ENCODE measurements around the gene MARCHF3. TPM values are rescaled to one million over a fixed set of nuclear protein-coding genes. Genes with fewer than 3 reads are reported as not detected.
"Not testable (repeated sequence)": the region's sequence is repeated elsewhere in the genome, so short reads cannot be mapped to it uniquely, and the experiment has no call there.

MARCHF3 gene
- total and polyA plus RNA-seq, 12 donors = 4.8 to 76.2 (median 45.9) TPM

GRCh38 chr5:127024821-127025220 is 5.5 kb downstream of the MARCHF3 start:
- H3K27me3 ChIP-seq = peaks cover 0 to 4% (median 0%) of the 10 kb centered on the region in 7 donors
- DNase-seq (no peak), ATAC-seq (no peak)
- intact Hi-C loops (cut with DNase I) = loop anchor here in 8 of 10 donors (5.0 to 10.0 kb wide), 7 partner anchors 38 to 110 kb away; no protein-coding TSS in a partner anchor
- peak overlapping the region in 1 of 10 donors; percentile 68 for H3K27ac ChIP-seq
- peaks cover 0 to 57% (median 37%) of the 10 kb centered on the region in 9 donors for H3K4me1 ChIP-seq
- no peak for TF ChIP-seq CTCF (IDR thresholded peaks at IDR 0.05)
- no peak overlapping the region for H3K4me3 ChIP-seq
- H3K9me3 ChIP-seq = no peaks in the 10 kb centered on the region
- H3K36me3 ChIP-seq = no peaks in the 10 kb centered on the region
- 70 to 84% methylated on average over 4 of the region's 4 CpGs for WGBS, 2 donors

DNA sequence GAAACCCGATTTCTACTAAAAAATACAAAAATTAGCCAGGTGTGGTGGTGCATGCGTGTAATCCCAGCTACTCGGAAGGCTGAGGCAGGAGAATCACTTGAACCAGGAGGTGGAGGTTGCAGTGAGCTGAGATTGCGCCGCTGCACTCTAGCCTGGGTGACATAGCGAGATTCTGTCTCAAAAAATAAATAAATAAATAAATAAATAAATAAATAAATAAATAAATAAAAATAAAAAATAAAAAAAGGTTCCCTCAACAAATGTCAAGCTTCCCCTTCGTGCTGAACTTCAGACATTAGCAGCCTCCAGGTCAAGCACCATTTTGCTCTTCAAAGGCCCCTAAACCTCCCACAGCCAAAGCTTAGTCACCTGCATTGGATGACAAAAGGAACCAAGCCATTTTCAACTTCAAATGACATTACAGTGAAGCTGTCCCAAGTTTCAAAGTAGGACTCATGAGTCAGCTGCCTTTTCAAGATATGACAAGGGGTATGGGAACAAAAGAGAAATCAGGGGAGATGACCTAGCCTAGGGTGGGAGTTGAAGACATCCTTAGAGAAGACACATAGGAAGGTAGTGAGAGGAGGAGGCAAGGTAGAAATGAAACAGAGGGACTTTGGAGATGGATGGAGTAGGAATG is 6.7 kb downstream of the MARCHF3 start:
- WGBS, 2 donors = 98% methylated on average over 7 of the region's 7 CpGs
- ATAC-seq = peak in 3 of 8 donors; percentile 19 to 35 (median 22)
- Histone ChIP-seq H3K27ac (peak overlapping the region in 1 of 10 donors; percentile 22), H3K4me1 (peaks cover 0 to 47% (median 29%) of the 10 kb centered on the region in 9 donors)
- not testable (repeated sequence) for H3K36me3 ChIP-seq, DNase-seq, H3K4me3 ChIP-seq, H3K9me3 ChIP-seq, H3K27me3 ChIP-seq
- intact Hi-C loops (cut with DNase I) = loop anchor here in 8 of 10 donors (5.0 to 10.0 kb wide), 5 partner anchors 36 to 109 kb away; no protein-coding TSS in a partner anchor

GRCh38 chr5:127022846-127023245 is 7.5 kb downstream of the MARCHF3 start:
- no peak for ATAC-seq
- intact Hi-C loops (cut with DNase I) = loop anchor here in 8 of 10 donors (5.0 to 10.0 kb wide), 5 partner anchors 36 to 108 kb away; no protein-coding TSS in a partner anchor
- no peak for TF ChIP-seq CTCF (IDR thresholded peaks at IDR 0.05)
- DNase-seq = no peak
- Histone ChIP-seq H3K4me1 (peaks cover 0 to 39% (median 24%) of the 10 kb centered on the region in 9 donors), H3K27ac (no peak overlapping the region), H3K4me3 (no peak overlapping the region), H3K27me3 (no peaks in the 10 kb centered on the region), H3K36me3 (no peaks in the 10 kb centered on the region), H3K9me3 (no peaks in the 10 kb centered on the region)
- 95 to 96% methylated on average over 3 of the region's 3 CpGs for WGBS, 2 donors

- 68 to 82% methylated on average over 1 of the region's 1 CpG for WGBS, 2 donors
- intact Hi-C loops (cut with DNase I) = loop anchor here in 8 of 10 donors (5.0 to 10.0 kb wide), 5 partner anchors 33 to 105 kb away; no protein-coding TSS in a partner anchor
- Histone ChIP-seq H3K27ac (no peak overlapping the region), H3K4me3 (no peak overlapping the region), H3K9me3 (peaks cover 0 to 6% (median 0%) of the 10 kb centered on the region in 11 donors), H3K36me3 (no peaks in the 10 kb centered on the region), H3K27me3 (no peaks in the 10 kb centered on the region), H3K4me1 (peaks cover 0 to 21% (median 9%) of the 10 kb centered on the region in 9 donors)
- DNase-seq = no peak
- no peak for TF ChIP-seq CTCF (IDR thresholded peaks at IDR 0.05)
- no peak for ATAC-seq
These were observed 10.4 kb downstream of the MARCHF3 start for GRCh38 chr5:127019928-127020327.

GRCh38 chr5:127016722-127017121 is 13.6 kb downstream of the MARCHF3 start:
- H3K27me3 ChIP-seq; H3K4me3 ChIP-seq; intact Hi-C loops (cut with DNase I); H3K27ac ChIP-seq; H3K9me3 ChIP-seq; ATAC-seq; H3K36me3 ChIP-seq; DNase-seq: not testable (repeated sequence)
- H3K4me1 ChIP-seq = peaks cover 0 to 31% (median 18%) of the 10 kb centered on the region in 9 donors
- WGBS, 2 donors = 97 to 99% methylated on average over 4 of the region's 4 CpGs
